ENCODE results near the gene CYSRT1. TPM values are rescaled to one million over a fixed set of nuclear protein-coding genes. Genes with fewer than 3 reads are reported as not detected.

Gene CYSRT1
- total RNA-seq, 3 donors from 2014 or later: not detected

DNA sequence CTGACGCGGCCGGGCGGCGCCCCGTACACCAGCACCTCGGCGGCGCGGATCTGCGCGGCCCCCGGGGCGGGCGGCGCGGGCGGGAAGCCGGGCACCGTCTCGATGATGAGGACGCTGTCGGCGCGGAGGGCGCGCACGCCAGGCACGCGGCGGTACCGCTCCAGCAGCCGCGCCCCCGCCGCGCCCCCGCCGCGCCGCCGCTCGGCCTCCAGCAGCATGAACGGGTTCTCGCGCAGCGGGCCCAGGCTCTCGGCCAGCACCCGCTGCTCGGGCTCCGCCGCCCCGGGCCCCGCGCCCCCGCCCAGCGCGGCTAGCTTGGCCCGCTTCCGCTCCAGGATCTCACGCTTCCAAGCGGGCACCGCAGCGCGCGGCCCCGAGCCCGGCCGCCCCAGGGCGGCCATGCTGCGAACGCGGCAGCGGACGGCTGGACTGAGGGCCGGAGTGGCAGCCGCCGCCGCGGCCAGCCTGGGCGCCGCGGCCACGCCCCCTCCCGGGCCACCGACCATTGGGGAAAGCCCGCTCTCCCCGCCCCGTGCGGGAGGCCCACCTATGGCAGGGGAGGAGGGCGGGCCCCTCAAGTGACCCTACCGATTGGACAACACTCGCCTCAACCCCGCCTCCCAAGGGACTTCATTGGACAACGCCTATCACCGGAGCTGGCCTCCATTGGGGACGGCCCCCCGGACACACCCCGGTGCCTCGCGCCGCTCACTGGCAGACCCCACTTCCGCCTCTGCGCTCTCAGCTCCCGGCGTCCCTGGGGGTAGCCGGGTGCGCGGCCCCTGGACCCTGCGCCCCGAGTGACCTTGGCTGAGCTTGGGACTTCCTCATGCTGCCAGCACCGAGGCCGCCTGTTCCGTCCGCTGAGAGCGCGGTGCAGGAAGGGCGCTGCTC lies 24.4 kb upstream of the CYSRT1 start, which contains the start of gene TPRN:
TPRN (minus strand) TSS at position 431 of the 894 bp plus-strand sequence; CDS start at position 401, 30 bp downstream.
- DNase-seq: peak; percentile 99
- intact Hi-C loops (cut with DNase I, micrococcal nuclease): no loop called here

GRCh38 chr9:137201205-137201868 lies 23.6 kb upstream of the CYSRT1 start:
- ATAC-seq (no peak), DNase-seq (peak in 1 of 3 donors; percentile 27)
- peaks cover 56% of the 10 kb centered on the region for H3K4me1 ChIP-seq (ENCODE audit: low read depth)
- intact Hi-C loops (cut with DNase I, micrococcal nuclease): no loop called here
- H3K9me3 ChIP-seq: no peaks in the 10 kb centered on the region
- H3K4me3 ChIP-seq: peak overlapping the region; percentile 56
- TF ChIP-seq, protein P1, sequence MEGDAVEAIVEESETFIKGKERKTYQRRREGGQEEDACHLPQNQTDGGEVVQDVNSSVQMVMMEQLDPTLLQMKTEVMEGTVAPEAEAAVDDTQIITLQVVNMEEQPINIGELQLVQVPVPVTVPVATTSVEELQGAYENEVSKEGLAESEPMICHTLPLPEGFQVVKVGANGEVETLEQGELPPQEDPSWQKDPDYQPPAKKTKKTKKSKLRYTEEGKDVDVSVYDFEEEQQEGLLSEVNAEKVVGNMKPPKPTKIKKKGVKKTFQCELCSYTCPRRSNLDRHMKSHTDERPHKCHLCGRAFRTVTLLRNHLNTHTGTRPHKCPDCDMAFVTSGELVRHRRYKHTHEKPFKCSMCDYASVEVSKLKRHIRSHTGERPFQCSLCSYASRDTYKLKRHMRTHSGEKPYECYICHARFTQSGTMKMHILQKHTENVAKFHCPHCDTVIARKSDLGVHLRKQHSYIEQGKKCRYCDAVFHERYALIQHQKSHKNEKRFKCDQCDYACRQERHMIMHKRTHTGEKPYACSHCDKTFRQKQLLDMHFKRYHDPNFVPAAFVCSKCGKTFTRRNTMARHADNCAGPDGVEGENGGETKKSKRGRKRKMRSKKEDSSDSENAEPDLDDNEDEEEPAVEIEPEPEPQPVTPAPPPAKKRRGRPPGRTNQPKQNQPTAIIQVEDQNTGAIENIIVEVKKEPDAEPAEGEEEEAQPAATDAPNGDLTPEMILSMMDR (IDR thresholded peaks at IDR 0.05): no peak
- peaks cover 3% of the 10 kb centered on the region for H3K36me3 ChIP-seq (ENCODE audit: low read depth)

More for the DNA sequence above, 24.4 kb upstream of the CYSRT1 start, which contains the start of gene TPRN:
- peak within 1 kb of the TSS; percentile 56 for H3K4me3 ChIP-seq
- peaks cover 60% of the 10 kb centered on the region for H3K4me1 ChIP-seq (ENCODE audit: low read depth)
- H3K9me3 ChIP-seq: no peaks in the 10 kb centered on the region
- peak; percentile 82 for ATAC-seq
- peaks cover 3% of the 10 kb centered on the region for H3K36me3 ChIP-seq (ENCODE audit: low read depth)
- TF ChIP-seq, protein P1 (IDR thresholded peaks at IDR 0.05): no peak

- DNase-seq (no peak), ATAC-seq (no peak)
- Histone ChIP-seq H3K4me1 (ENCODE audit: low read depth) (peaks cover 47% of the 10 kb centered on the region), H3K4me3 (no peak overlapping the region), H3K9me3 (no peaks in the 10 kb centered on the region), H3K36me3 (ENCODE audit: low read depth) (peaks cover 3% of the 10 kb centered on the region)
- intact Hi-C loops (cut with DNase I, micrococcal nuclease): no loop called here
- TF ChIP-seq, protein P1 (IDR thresholded peaks at IDR 0.05): no peak
Measured at GRCh38 chr9:137202966-137203365, 22.0 kb upstream of the CYSRT1 start.

DNA sequence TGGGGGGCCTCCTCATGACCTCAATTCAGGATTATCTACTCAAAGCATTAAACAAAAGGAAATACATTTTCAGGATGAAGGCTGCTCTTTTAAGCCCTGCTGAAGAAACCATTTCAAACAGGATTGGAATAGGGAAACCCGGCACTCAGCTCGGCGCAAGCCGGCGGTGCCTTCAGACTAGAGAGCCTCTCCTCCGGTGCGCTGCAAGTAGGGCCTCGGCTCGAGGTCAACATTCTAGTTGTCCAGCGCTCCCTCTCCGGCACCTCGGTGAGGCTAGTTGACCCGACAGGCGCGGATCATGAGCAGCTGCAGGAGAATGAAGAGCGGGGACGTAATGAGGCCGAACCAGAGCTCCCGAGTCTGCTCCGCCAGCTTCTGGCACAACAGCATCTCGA lies 20.2 kb upstream of the CYSRT1 start:
- TF ChIP-seq, protein P1 (IDR thresholded peaks at IDR 0.05): no peak
- no peak for DNase-seq
- Histone ChIP-seq H3K4me3 (peak overlapping the region; percentile 87), H3K9me3 (no peaks in the 10 kb centered on the region), H3K4me1 (ENCODE audit: low read depth) (peaks cover 34% of the 10 kb centered on the region), H3K36me3 (ENCODE audit: low read depth) (peaks cover 3% of the 10 kb centered on the region)
- intact Hi-C loops (cut with DNase I, micrococcal nuclease): no loop called here
- ATAC-seq: no peak

DNA sequence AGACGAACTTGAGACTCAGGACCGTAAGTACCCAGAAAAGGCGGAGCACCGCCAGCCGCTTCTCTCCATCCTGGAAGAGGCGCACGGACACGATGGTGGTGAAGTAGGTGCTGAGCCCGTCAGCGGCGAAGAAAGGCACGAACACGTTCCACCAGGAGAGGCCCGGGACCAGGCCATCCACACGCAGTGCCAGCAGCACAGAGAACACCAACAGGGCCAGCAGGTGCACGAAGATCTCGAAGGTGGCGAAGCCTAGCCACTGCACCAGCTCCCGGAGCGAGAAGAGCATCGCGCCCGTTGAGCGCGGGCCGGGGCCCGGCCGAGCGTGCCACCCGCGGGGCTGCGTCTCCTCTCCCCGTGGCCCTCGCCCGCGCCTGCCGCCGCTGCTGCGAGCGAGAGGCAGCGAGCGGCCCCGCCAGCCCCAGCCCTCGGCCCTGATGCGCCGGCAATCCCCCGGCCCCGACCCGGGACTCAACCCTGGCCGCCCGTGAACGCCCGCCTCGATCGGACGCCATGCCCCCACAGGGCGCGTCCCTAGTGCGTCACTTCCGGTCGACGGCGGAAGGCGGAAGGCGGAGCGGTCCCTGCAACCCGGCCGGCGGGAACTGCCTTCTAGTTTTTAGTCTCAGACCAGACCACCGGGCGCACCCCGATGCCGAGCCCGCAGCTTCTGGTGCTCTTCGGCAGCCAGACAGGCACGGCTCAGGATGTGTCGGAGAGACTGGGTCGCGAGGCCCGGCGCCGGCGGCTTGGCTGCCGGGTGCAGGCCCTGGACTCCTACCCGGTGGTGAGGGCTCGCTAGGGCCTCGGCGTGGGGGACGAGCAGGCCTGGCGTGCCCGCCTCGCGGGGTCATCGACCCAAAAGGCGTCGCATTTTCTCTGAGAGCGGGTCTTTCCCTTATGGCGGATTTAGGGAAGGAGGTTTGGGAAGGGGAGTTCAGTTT lies 19.6 kb upstream of the CYSRT1 start, which contains the start of the genes NDOR1 and TMEM203:
NDOR1 (plus strand) TSS at position 575 of the 944 bp plus-strand sequence; CDS start at position 653, 78 bp downstream.
TMEM203 (minus strand) TSS at position 523 of the 944 bp plus-strand sequence; CDS start at position 289, 234 bp downstream.
- Histone ChIP-seq H3K9me3 (no peaks in the 10 kb centered on the region), H3K36me3 (ENCODE audit: low read depth) (peaks cover 3% of the 10 kb centered on the region), H3K4me1 (ENCODE audit: low read depth) (peaks cover 33% of the 10 kb centered on the region), H3K4me3 (peak within 1 kb of the TSS; percentile 87)
- ATAC-seq (peak; percentile 73), DNase-seq (peak; percentile 95)
- TF ChIP-seq, protein P1 (IDR thresholded peaks at IDR 0.05): no peak
- intact Hi-C loops (cut with DNase I, micrococcal nuclease): no loop called here
